ENCODE data around the gene NRGN. TPM values are rescaled to one million over a fixed set of nuclear protein-coding genes. Genes with fewer than 3 reads are reported as not detected.

The NRGN gene
- total and polyA plus RNA-seq, 2 of the 8 experiments (the other 6 are each of a cell fraction or from before 2014, with no cell fraction given) = 0.60 to 1.0 TPM

GRCh38 chr11:124783002-124783401 lies 43.3 kb downstream of the NRGN start:
- no peak overlapping the region for H3K27ac ChIP-seq (ENCODE audit: low read depth, low read length)
- no peak overlapping the region for H3K18ac ChIP-seq (ENCODE audit: extremely low read depth, low read length)
- peaks cover 4% of the 10 kb centered on the region; the same call in 1 of the 2 replicates for H3K79me1 ChIP-seq (ENCODE audit: low read depth, low read length)
- no peaks in the 10 kb centered on the region for H3K9me3 ChIP-seq (ENCODE audit: insufficient read depth in 2 of 2, low read depth in 1 of 2, low read length in 1 of 2)
- H3K79me2 ChIP-seq (ENCODE audit: control insufficient read depth in 1 of 2, insufficient read depth in 2 of 2, low read length in 2 of 2) = peaks cover 3 to 46% of the 10 kb centered on the region in 2 experiments; a peak in 3 of 4 replicates
- H3K56ac ChIP-seq (replicated peaks; ENCODE audit: insufficient read length, low read depth, low read length) = no peak overlapping the region
- no peak overlapping the region for H2AFZ ChIP-seq (ENCODE audit: low read length)
- no peak overlapping the region for H2BK120ac ChIP-seq (replicated peaks; ENCODE audit: low read depth, low read length)
- no peak overlapping the region for H2BK15ac ChIP-seq (ENCODE audit: low read length)
- no peak overlapping the region for H2BK20ac ChIP-seq (ENCODE audit: low read length)
- WGBS, 2 experiments (ENCODE audit: extremely low coverage in 1 of 2, insufficient coverage in 1 of 2, insufficient read length in 1 of 2, insufficient replicate concordance in 2 of 2, low coverage in 1 of 2, low lambda C conversion rate in 2 of 2, missing lambda C conversion rate in 1 of 2) = 94% methylated on average over 4 of the region's 4 CpGs; no CpG with 5 or more reads in 1 of the 2 experiments
- H3K4ac ChIP-seq (replicated peaks; ENCODE audit: insufficient read length, low read depth, low read length) = no peak overlapping the region
- DNase-seq (ENCODE audit: low read depth in 1 of 2, low spot score in 2 of 2) (no peak), FAIRE-seq (no peak)
- no peak overlapping the region for H4K5ac ChIP-seq (ENCODE audit: insufficient read length, low read depth, low read length)
- no peaks in the 10 kb centered on the region for H3K4me1 ChIP-seq (replicated peaks in 1 of 4; ENCODE audit: control insufficient read depth in 3 of 4, insufficient read depth in 4 of 4, low read length in 3 of 4)
- no peak overlapping the region for H2AK5ac ChIP-seq (ENCODE audit: low read depth, low read length)
- ChIA-PET CTCF (ENCODE audit: partially characterized antibody) (interaction anchor here (0.7 to 4.9 kb wide), 12 partner anchors 8 to 172 kb away, joined by 3 to 28 read pairs (median 5); partner anchors contain the start of gene PANX3), POLR2A (ENCODE audit: partially characterized antibody) (interaction anchor here (1.0 to 3.7 kb wide), 5 partner anchors 11 to 25 kb away, joined by 3 to 13 read pairs (median 4); partner anchors contain the start of gene MSANTD2)
- H2BK5ac ChIP-seq (ENCODE audit: low read depth, low read length) = no peak overlapping the region
- H4K20me1 ChIP-seq (replicated peaks in 1 of 2; ENCODE audit: control insufficient read depth in 1 of 2, insufficient read depth in 2 of 2, low read length in 2 of 2) = peaks cover 2 to 4% of the 10 kb centered on the region in 2 experiments
- no peak overlapping the region for H4K8ac ChIP-seq (ENCODE audit: extremely low read depth, insufficient read depth, low read length)
- no peak overlapping the region for H2BK12ac ChIP-seq (ENCODE audit: low read depth, low read length)
- H3K36me3 ChIP-seq (ENCODE audit: control insufficient read depth in 2 of 4, insufficient read depth in 4 of 4, low read length in 3 of 4) = no peaks in the 10 kb centered on the region
- H3K23ac ChIP-seq (ENCODE audit: insufficient read length) = no peak overlapping the region
- no peak overlapping the region for H3K4me3 ChIP-seq (ENCODE audit: extremely low read depth in 1 of 4, insufficient read depth in 2 of 4, low read depth in 3 of 4, low read length in 4 of 4)
- H3K27me3 ChIP-seq (replicated peaks in 1 of 4; ENCODE audit: control insufficient read depth in 3 of 4, extremely low read depth in 1 of 4, insufficient read depth in 3 of 4, low read length in 3 of 4) = no peaks in the 10 kb centered on the region
- H4K91ac ChIP-seq (replicated peaks; ENCODE audit: insufficient read length, low read length) = no peak overlapping the region
- H3K4me2 ChIP-seq (ENCODE audit: insufficient read depth in 1 of 2, low read depth in 2 of 2, low read length in 2 of 2) = no peak overlapping the region
- H3K9ac ChIP-seq (replicated peaks in 1 of 4; ENCODE audit: extremely low read depth in 1 of 4, low read depth in 3 of 4, low read length in 3 of 4) = no peak overlapping the region
- TF ChIP-seq GABPA (IDR thresholded peaks at IDR 0.05; ENCODE audit: borderline replicate concordance, insufficient read depth, low read length) (no peak), TAF7 (optimal IDR thresholded peaks at IDR 0.05; ENCODE audit: borderline replicate concordance, low read depth, low read length) (no peak), SRF (IDR thresholded peaks at IDR 0.05; ENCODE audit: low read depth, low read length) (no peak), NANOG (IDR thresholded peaks at IDR 0.05; ENCODE audit: insufficient read depth, low read depth, low read length, poor library complexity, severe bottlenecking) (no peak), CBX5 (IDR thresholded peaks at IDR 0.05; ENCODE audit: low read depth, low read length) (no peak), SP1 (IDR thresholded peaks at IDR 0.05; ENCODE audit: low read depth, low read length) (no peak), TEAD4 (IDR thresholded peaks at IDR 0.05; ENCODE audit: low read depth, low read length) (no peak)
- no peaks in the 10 kb centered on the region for H3K23me2 ChIP-seq (ENCODE audit: low read depth, low read length)
- H3K14ac ChIP-seq (ENCODE audit: insufficient read length) = no peak overlapping the region
